Neural cell (in vitro differentiated cells): ENCODE data around the gene PIM3. TPM values are rescaled to one million over a fixed set of nuclear protein-coding genes. Genes with fewer than 3 reads are reported as not detected.

Experiments
- H2AFZ ChIP-seq: fragments of 200-600, 300-800 bp; sonication (generic), shearing (Covaris generic); 2 replicates; pipeline ENCODE4 v1.6.0; 2014; ENCODE audit warnings: low read depth, mild to moderate bottlenecking, antibody characterized with exemption, low read length, moderate library complexity
- H3F3A ChIP-seq: fragments of 200-600 bp; shearing (Covaris generic); 2 replicates; pipeline ENCODE4 v1.6.1; 2016; ENCODE audit warnings: mild to moderate bottlenecking, moderate library complexity, mixed read lengths, antibody characterized with exemption, low read length; ENCODE audit not compliant: insufficient read depth, poor library complexity, severe bottlenecking
- H3K27ac ChIP-seq: fragments of 200-600, 300-800 bp; sonication (generic), shearing (Covaris generic); 2 replicates; pipeline ENCODE4 v1.5.1; 2014; ENCODE audit warnings: mild to moderate bottlenecking, low read length, moderate library complexity
- H3K27me3 ChIP-seq: fragments of 300-800, 200-600 bp; sonication (generic), shearing (Covaris generic); 2 replicates; pipeline ENCODE4 v1.6.0; 2014; ENCODE audit warnings: mild to moderate bottlenecking, low read depth, low read length, moderate library complexity; ENCODE audit not compliant: insufficient read depth
- H3K36me3 ChIP-seq: fragments of 300-800, 200-600 bp; sonication (generic), shearing (Covaris generic); 2 replicates; pipeline ENCODE4 v1.5.1; 2014; ENCODE audit warnings: mild to moderate bottlenecking, antibody characterized with exemption, low read length, moderate library complexity; ENCODE audit not compliant: insufficient read depth
- H3K4me2 ChIP-seq: fragments of 300-800, 200-600 bp; sonication (generic), shearing (Covaris generic); 2 replicates; pipeline ENCODE4 v1.6.0; 2014; ENCODE audit warnings: mild to moderate bottlenecking, low read length
- H3K4me3 ChIP-seq: fragments of 300-800, 200-600 bp; sonication (generic), shearing (Covaris generic); 2 replicates; pipeline ENCODE4 v1.5.1; 2014; ENCODE audit warnings: mild to moderate bottlenecking, low read length, moderate library complexity
- H3K79me2 ChIP-seq: fragments of 200-600 bp; shearing (Covaris generic); replicated peaks from 2 replicates; pipeline ENCODE4 v1.6.0; 2014; ENCODE audit warnings: mild to moderate bottlenecking, low read length, moderate library complexity; ENCODE audit not compliant: insufficient read depth
- H3K9ac ChIP-seq: fragments of 300-800, 200-600 bp; sonication (generic), shearing (Covaris generic); 2 replicates; pipeline ENCODE4 v1.6.1; 2016; ENCODE audit warnings: mild to moderate bottlenecking, low read length, mixed read lengths
- H3K9me2 ChIP-seq: fragments of 200-600 bp; shearing (Covaris generic); 2 replicates; pipeline ENCODE4 v1.6.1; 2016; ENCODE audit warnings: mild to moderate bottlenecking, low read length, mixed read lengths; ENCODE audit not compliant: insufficient read depth
- H3K9me3 ChIP-seq: fragments of 200-600, 300-800 bp; sonication (generic), shearing (Covaris generic); 2 replicates; pipeline ENCODE4 v1.6.1; 2016; ENCODE audit warnings: mild to moderate bottlenecking, mixed run types, low read length, moderate library complexity, mixed read lengths
- H4K20me1 ChIP-seq: fragments of 200-600 bp; shearing (Covaris generic); 2 replicates; pipeline ENCODE4 v1.6.1; 2016; ENCODE audit warnings: mild to moderate bottlenecking, mixed run types; ENCODE audit not compliant: insufficient read depth
- CTCF ChIP-seq: fragments of 450-650 bp; IDR thresholded peaks from 2 replicates; pipeline ENCODE4 v1.5.1; 2014; ENCODE audit warnings: antibody characterized with exemption, mild to moderate bottlenecking, moderate library complexity; ENCODE audit not compliant: poor library complexity, severe bottlenecking
- EP300 ChIP-seq: fragments of 450-650 bp; conservative IDR thresholded peaks from 2 replicates; pipeline ENCODE4 v1.6.1; 2014; ENCODE audit warnings: antibody characterized with exemption, mild to moderate bottlenecking, moderate library complexity; ENCODE audit not compliant: poor library complexity, severe bottlenecking
- EZH2 ChIP-seq: fragments of 200-600, 300-800 bp; shearing (Covaris generic), sonication (generic); IDR thresholded peaks from 2 replicates; pipeline ENCODE4 v1.6.1; 2014; ENCODE audit warnings: antibody characterized with exemption, low read length, borderline replicate concordance, mild to moderate bottlenecking; ENCODE audit not compliant: insufficient read depth, poor library complexity, severe bottlenecking
- MXI1 ChIP-seq: fragments of 450-650 bp; conservative IDR thresholded peaks from 2 replicates; pipeline ENCODE4 v1.6.1; 2014; ENCODE audit warnings: antibody characterized with exemption, mild to moderate bottlenecking; ENCODE audit not compliant: poor library complexity, severe bottlenecking
- POLR2AphosphoS5 ChIP-seq: IDR thresholded peaks from 2 replicates; pipeline ENCODE4 v1.6.1; 2012
- RAD21 ChIP-seq: fragments of 450-650 bp; conservative IDR thresholded peaks from 2 replicates; pipeline ENCODE4 v1.6.1; 2014; ENCODE audit warnings: antibody characterized with exemption, mild to moderate bottlenecking, moderate library complexity
- SMC3 ChIP-seq: fragments of 450-650 bp; conservative IDR thresholded peaks from 2 replicates; pipeline ENCODE4 v1.6.1; 2014; ENCODE audit warnings: antibody characterized with exemption, mild to moderate bottlenecking, moderate library complexity; ENCODE audit not compliant: poor library complexity
- TAF1 ChIP-seq: IDR thresholded peaks from 2 replicates; pipeline ENCODE4 v1.6.1; 2012; ENCODE audit warnings: low read depth
- polyA plus RNA-seq: library from polyadenylated mRNA; depleted of rRNA; stranded (reverse); fragments of >200 nt; gene quantifications from 2 replicates; pipeline ENCODE4 v1.2.3, GENCODE V29; 2014
- TF ChIP-seq, protein P1 (sequence below): IDR thresholded peaks from 2 replicates; pipeline ENCODE4 v1.6.1; 2012; ENCODE audit warnings: borderline replicate concordance

The PIM3 gene
- polyA plus RNA-seq, 1 donor from 2014 or later: 28.7 TPM

DNA sequence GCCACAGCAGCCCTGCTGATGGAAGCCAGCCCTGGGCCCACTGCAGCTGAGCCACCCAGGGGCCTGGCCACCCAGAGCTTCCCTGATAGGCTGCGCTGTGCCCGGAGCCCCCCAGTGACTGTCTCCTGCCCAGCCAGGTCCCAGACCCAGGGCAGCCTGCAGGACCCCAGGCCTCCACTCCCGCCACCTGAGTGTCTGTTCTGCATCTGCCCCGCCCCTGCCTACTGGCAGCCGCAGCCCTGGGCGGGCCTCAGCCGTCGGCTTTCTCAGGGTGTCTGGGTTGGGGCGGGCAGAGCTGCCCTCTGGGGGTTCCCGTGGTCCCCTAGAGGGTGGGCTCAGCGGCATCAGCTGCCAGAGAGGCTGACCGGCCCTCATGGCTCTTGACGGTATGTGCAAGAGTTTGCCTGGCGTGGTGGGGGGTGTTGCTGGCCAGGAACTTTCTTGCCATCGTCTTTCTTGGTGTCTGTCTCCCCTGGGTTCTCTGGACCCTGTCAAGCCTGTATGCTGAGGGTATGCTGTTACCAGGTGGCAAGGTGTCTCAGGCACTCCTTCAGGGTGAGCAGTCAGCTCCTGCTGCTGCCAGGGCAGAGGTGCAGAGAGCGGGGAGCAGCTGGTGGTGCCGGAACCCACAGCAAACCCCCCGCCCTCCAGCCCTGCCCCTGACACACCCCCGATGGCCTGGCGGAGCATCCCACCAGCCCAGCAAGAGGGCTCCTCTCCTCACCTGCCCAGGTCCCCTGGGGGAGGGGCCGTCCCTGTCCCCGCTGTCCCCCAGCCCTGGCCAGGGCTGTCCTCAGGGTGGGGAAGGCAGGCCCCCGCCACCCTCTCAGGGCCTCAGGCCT lies 12.2 kb upstream of the PIM3 start:
- H3K9me2 ChIP-seq: no peaks in the 10 kb centered on the region
- H3K27ac ChIP-seq: no peak overlapping the region

More for the DNA sequence above, 12.2 kb upstream of the PIM3 start:
- Histone ChIP-seq H3K4me3 (no peak overlapping the region), H3K9ac (no peak overlapping the region), H3K36me3 (no peaks in the 10 kb centered on the region), H4K20me1 (no peaks in the 10 kb centered on the region), H3F3A (no peaks in the 10 kb centered on the region), H3K4me2 (no peak overlapping the region), H3K9me3 (no peaks in the 10 kb centered on the region), H3K79me2 (no peaks in the 10 kb centered on the region), H2AFZ (no peak overlapping the region), H3K27me3 (no peaks in the 10 kb centered on the region)
- TF ChIP-seq CTCF: no peak
- TF ChIP-seq EP300: no peak
- TF ChIP-seq POLR2AphosphoS5: no peak
- TF ChIP-seq SMC3: no peak
- no peak for TF ChIP-seq TAF1
- TF ChIP-seq, protein P1, sequence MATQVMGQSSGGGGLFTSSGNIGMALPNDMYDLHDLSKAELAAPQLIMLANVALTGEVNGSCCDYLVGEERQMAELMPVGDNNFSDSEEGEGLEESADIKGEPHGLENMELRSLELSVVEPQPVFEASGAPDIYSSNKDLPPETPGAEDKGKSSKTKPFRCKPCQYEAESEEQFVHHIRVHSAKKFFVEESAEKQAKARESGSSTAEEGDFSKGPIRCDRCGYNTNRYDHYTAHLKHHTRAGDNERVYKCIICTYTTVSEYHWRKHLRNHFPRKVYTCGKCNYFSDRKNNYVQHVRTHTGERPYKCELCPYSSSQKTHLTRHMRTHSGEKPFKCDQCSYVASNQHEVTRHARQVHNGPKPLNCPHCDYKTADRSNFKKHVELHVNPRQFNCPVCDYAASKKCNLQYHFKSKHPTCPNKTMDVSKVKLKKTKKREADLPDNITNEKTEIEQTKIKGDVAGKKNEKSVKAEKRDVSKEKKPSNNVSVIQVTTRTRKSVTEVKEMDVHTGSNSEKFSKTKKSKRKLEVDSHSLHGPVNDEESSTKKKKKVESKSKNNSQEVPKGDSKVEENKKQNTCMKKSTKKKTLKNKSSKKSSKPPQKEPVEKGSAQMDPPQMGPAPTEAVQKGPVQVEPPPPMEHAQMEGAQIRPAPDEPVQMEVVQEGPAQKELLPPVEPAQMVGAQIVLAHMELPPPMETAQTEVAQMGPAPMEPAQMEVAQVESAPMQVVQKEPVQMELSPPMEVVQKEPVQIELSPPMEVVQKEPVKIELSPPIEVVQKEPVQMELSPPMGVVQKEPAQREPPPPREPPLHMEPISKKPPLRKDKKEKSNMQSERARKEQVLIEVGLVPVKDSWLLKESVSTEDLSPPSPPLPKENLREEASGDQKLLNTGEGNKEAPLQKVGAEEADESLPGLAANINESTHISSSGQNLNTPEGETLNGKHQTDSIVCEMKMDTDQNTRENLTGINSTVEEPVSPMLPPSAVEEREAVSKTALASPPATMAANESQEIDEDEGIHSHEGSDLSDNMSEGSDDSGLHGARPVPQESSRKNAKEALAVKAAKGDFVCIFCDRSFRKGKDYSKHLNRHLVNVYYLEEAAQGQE: no peak
- TF ChIP-seq RAD21: no peak
- no peak for TF ChIP-seq MXI1
- TF ChIP-seq EZH2: no peak
